ENCODE measurements around the gene CIAPIN1.
A peak's percentile ranks its signal among the peaks of the same experiment; 100 is the strongest.

CIAPIN1 gene

GRCh38 chr16:57447186-57447962, at the start of gene CIAPIN1, which contains the start of gene COQ9:
Gene CIAPIN1 (minus strand): TSS chr16:57447385. CDS start chr16:57440928, 6,457 bp downstream.
Gene COQ9 (plus strand): TSS chr16:57447479. CDS start chr16:57447506, 27 bp downstream.
- peak; percentile 96 for DNase-seq

- no peak for DNase-seq
Observed at GRCh38 chr16:57493767-57494166, 46.6 kb upstream of the CIAPIN1 start.

GRCh38 chr16:57489229-57489628, 42.0 kb upstream of the CIAPIN1 start:
- DNase-seq, result no peak

- no peak for DNase-seq
Observed at GRCh38 chr16:57486858-57487834, 40.0 kb upstream of the CIAPIN1 start.

GRCh38 chr16:57485916-57486857, 39.0 kb upstream of the CIAPIN1 start, which contains the start of gene DOK4:
Gene DOK4 (minus strand): TSS chr16:57486493. CDS start chr16:57479507, 6,986 bp downstream.
- DNase-seq, result peak; percentile 86

GRCh38 chr16:57485091-57485915, 38.1 kb upstream of the CIAPIN1 start:
- DNase-seq, result no peak

GRCh38 chr16:57484515-57485005, 37.4 kb upstream of the CIAPIN1 start:
- DNase-seq, result no peak

- no peak for DNase-seq
Observed at GRCh38 chr16:57483725-57484514, 36.7 kb upstream of the CIAPIN1 start.

GRCh38 chr16:57482845-57483545, 35.8 kb upstream of the CIAPIN1 start:
- no peak for DNase-seq

- DNase-seq, result no peak
Observed at GRCh38 chr16:57481421-57481820, 34.2 kb upstream of the CIAPIN1 start.

- no peak for DNase-seq
Observed at GRCh38 chr16:57480754-57481230, 33.6 kb upstream of the CIAPIN1 start.

GRCh38 chr16:57479976-57480753, 33.0 kb upstream of the CIAPIN1 start:
- DNase-seq, result no peak

GRCh38 chr16:57479205-57479975, 32.2 kb upstream of the CIAPIN1 start:
- DNase-seq, result no peak

GRCh38 chr16:57478396-57479204, 31.4 kb upstream of the CIAPIN1 start:
- no peak for DNase-seq

- DNase-seq, result no peak
Observed at GRCh38 chr16:57477531-57478202, 30.5 kb upstream of the CIAPIN1 start.

Data from activated CD4-positive, alpha-beta T cell treated with anti-CD3 and anti-CD28 coated beads, Interleukin-2, Interleukin-6, amounts not matched to agents 100 ng/mL and 50 ng/mL, durations not matched to agents 16 hours and 8 hours (primary cell).